ENCODE results near the gene TMCC3.
A peak's percentile ranks its signal among the peaks of the same experiment; 100 is the strongest.
"Not testable (repeated sequence)": the region's sequence is repeated elsewhere in the genome, so short reads cannot be mapped to it uniquely, and the experiment has no call there.

TMCC3 gene

DNA sequence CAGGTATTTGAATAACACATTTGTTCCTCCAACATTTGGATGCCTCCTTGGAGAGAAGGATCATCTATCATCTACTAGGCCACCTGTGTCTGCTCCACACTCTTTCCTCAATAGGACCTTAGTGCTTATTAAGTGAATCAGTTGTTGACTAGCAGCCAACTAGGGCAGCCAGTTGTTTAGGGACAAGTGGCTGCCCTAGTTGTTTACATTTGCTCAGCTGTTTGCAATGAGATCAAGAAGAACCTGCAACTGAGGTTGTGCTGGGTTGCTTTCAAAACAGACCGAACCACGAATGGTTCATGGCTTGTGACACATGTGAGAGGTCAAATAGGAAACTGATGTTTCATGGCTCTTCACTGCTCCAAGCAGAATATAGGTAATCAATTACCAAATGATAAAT is 53.8 kb downstream of the TMCC3 start:
- DNase-seq, result peak; percentile 29

GRCh38 chr12:94595152-94595551 is 55.2 kb downstream of the TMCC3 start:
- DNase-seq, result no peak

DNA sequence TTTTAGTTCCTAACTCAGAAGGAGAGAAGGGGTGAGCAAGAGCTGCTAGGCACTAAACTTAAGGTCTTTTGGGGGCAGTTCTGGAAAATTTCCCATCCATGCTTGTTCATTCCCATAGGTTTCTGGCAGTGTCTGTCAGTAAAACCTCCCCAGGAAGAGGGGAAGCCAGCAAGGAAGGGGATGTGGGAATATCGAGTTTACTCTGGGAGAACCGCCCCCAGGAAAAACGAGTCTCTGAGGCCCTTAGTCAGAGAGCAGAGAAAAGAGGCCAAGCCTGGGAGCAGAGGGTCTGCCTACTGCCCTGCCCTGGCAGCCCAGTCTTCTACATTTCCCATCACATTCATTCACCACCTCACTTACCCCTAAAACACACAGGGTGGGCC is 55.9 kb downstream of the TMCC3 start:
- no peak for DNase-seq

DNA sequence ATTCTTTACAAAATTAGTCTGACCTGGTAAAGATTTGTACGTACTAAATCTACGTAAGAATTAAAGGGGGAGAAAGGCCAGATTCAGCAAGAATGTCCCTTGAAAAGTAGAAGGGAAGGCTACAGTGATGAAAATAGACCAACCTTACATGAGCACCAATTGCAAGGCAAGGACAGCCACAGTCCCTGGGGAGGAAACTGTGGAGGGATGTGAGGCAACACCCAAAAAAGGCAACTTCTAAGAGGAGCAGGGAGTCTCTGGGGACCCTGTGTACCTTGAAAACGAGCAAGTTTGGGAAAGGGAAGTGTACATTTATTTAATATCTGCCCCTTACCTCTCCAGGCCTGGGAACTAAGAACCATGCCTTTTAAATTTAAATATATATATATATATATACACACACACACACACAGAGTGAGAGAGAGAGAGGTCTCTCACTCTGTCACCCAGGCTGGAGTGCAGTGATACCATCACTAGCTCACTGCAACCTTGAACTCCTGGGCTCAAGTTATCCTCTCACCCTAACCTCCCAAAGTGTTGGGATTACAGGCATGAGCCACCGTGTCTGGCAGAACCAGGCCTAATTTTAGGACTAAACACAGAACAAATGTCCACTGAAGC is 56.4 kb downstream of the TMCC3 start:
- no peak for DNase-seq

DNA sequence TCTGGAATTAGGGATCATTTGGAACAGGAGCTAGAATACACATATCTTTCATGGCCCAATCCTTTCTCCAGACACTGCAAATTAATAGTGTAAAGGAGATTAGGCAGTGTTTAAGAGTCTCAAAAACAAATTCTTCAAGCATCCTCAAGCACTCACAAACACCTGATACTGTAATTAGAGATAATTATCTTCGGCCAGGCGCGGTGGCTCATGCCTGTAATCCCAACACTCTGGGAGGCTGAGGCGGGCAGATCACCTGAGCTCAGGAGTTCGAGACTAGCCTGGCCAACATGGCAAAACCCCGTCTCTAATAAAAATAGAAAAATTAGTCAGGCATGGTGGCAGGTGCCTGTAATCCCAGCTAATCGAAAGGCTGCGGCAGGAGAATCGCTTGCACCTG is 57.6 kb downstream of the TMCC3 start:
- not testable (repeated sequence) for DNase-seq

DNA sequence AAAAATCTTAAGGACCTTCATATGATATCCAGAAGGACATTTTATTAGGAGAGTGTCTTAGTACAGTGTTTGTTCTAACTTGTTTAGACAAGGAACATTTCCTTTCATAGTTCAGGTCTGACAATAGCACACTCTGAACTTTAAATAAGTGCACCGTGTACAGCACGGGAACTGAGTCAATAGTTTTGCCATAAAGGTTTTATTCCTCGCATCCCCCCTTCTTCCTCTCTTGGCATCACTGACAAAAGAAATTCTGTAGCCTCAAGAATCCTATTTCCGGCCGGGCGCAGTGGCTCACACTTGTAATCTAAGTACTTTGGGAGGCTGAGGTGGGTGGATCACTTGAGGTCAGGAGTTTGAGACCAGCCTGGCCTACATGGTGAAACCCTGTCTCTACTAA is 58.3 kb downstream of the TMCC3 start:
- no peak for DNase-seq

GRCh38 chr12:94590428-94590827 is 59.9 kb downstream of the TMCC3 start:
- DNase-seq, result no peak

- DNase-seq, result no peak
Measured at GRCh38 chr12:94589591-94590001, 60.8 kb downstream of the TMCC3 start.

GRCh38 chr12:94588346-94588745 is 62.0 kb downstream of the TMCC3 start:
- DNase-seq, result no peak

- DNase-seq, result no peak
Measured at GRCh38 chr12:94587266-94588241, 62.8 kb downstream of the TMCC3 start.

GRCh38 chr12:94586589-94587259 is 63.6 kb downstream of the TMCC3 start:
- no peak for DNase-seq

DNA sequence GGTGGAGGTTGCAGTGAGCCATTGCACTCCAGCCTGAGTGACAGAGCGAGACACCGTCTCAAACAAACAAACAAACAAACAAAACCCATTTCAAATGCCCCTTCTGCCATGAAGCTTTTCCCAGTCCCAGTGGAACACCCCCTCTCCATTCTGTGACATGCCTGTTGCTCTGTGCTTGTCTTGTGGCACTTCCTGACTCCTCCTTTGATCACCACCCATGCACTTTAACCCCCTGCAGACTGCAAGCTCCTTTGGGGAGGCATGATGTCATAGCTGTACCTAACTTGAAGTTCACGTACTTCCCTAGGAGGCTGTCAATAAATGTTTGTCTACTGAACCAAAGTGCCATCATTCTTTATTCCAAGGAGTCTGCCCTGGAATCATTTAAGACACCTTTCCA is 64.7 kb downstream of the TMCC3 start:
- DNase-seq, result no peak

- DNase-seq, result no peak
Measured at GRCh38 chr12:94584377-94584776, 66.0 kb downstream of the TMCC3 start.

DNA sequence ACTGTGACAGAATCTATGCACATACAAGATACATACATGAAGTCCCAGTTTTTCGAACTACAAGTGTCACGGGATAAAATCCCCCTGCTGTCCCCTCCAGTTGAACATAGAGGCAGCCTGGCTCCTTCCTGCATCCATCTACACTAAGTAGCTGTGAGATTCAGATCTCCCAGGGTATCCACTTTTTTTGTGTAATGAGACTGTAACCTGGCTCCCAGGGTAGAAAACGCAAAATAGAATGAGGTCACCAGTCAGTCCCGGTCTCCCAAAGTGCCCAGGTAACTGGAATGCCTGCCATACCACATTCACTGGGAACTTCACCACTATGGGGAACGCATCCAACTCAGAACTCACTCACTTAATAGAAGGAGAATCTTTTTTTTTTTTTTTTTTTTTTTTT is 67.8 kb downstream of the TMCC3 start:
- DNase-seq, result no peak

- no peak for DNase-seq
Measured at GRCh38 chr12:94575645-94576403, 74.5 kb downstream of the TMCC3 start.

DNA sequence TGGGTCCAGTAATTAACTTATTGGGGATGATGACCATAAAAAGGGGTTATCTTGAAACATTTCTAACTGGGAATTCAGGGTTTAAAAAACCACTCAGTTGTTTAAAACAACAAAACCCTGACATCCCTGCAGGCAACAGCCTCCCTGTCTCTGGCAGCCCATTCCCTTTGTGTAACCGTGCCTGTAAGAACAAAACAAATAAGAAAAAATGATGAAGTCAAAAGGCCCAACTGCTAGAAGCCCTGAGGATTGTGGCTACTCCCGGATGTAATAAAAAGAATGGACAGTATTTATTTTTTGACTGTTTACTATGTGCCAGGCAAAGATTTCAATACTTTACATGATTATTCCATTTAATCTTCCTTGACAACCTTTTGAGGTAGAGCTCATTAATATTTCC is 75.3 kb downstream of the TMCC3 start:
- DNase-seq, result no peak

- DNase-seq, result peak; percentile 8
Measured at GRCh38 chr12:94571556-94571955, 78.8 kb downstream of the TMCC3 start.

- DNase-seq, result no peak
Measured at GRCh38 chr12:94570161-94570560, 80.2 kb downstream of the TMCC3 start.

DNA sequence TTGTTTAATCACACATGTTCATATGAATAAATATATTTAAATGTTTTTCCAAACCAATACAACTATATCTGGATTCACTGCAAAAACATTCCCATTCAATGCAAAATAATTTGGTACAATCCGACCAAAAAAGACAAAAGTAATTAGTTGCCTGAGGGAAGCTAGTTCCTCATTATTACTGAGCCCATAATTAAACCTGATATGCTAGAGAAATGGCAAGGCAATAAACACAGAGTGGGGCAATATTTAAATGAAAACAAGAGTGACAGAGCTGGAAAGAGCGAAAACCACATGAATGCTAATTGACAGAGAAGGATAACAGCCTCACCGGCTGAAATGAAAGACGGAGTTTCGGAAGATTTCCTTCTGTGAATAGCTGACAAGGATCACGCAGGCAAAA is 82.6 kb downstream of the TMCC3 start:
- no peak for DNase-seq

DNA sequence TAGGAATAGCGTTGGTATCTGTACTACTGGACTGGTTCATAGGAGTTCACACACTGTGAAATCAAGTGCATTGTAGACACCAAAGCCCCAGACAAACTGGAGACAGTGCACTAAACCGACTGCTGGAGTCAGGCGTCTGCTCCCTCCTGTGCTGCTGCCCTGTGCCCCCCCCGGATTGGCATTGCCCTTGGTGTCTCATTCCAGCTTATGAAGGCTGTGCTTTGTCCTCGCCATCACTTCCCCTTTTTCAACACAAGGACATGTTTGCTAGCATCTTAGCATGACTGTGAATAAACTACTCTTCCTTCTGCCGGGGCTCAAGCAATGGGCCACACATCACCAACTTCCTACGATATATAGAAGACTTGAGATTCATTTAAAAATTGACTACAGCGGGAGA is 84.0 kb downstream of the TMCC3 start:
- no peak for DNase-seq

- DNase-seq, result no peak
Measured at GRCh38 chr12:94565683-94566082, 84.7 kb downstream of the TMCC3 start.

DNA sequence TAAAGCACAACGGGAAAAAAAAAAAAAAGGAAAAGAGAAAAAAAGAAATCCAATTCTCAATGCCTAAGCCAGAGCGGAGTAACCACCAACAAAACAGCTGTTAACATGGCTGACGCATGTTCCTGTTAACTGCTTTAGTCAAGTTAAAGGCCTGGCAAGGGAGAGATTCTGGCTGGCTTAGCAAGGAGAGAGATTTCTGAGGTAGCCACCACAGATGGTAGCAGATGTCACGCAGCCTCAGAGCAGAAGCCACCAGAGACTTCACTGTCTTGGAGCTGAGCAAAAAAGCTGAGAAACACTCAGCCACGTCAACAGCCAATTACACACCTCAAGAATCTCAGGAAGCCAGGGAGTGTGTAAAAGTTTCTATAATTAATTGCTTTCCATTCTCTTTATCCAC is 87.1 kb downstream of the TMCC3 start:
- no peak for DNase-seq

DNA sequence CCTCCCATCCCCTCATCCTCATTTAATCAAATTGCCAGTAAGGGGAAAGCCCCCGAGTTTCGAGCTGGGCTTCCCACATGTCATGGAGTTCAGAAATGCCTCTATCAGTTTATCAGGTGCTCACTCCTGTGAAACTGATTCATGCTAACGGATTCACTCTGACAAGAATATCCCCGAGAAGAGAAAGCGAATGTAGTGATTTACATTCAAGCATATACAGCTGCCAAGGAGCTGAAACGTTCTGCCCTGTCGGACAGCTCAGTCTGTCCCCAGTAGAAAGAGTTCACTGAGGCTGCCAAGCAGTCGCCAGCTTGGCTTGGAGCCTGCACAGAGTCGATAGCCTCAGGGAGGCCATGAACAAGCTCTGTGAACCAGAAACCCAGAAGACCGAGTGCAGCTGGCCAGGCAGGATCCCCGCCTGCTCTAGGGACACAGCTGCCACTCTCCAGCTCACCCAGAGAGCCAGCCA is 88.4 kb downstream of the TMCC3 start:
- no peak for DNase-seq

Data from DMS79 (cell line).